Erythroblast (primary cell): ENCODE measurements around the gene NTN1.

Experiments used
- GATA1 ChIP-seq: IDR thresholded peaks from 2 replicates; pipeline ENCODE4 v1.6.1; 2011; ENCODE audit warnings: low read depth, mild to moderate bottlenecking, control low read depth, low read length, moderate library complexity
- POLR2A ChIP-seq: IDR thresholded peaks from 2 replicates; pipeline ENCODE4 v1.6.1; 2011; ENCODE audit warnings: mild to moderate bottlenecking, low read length

DNA sequence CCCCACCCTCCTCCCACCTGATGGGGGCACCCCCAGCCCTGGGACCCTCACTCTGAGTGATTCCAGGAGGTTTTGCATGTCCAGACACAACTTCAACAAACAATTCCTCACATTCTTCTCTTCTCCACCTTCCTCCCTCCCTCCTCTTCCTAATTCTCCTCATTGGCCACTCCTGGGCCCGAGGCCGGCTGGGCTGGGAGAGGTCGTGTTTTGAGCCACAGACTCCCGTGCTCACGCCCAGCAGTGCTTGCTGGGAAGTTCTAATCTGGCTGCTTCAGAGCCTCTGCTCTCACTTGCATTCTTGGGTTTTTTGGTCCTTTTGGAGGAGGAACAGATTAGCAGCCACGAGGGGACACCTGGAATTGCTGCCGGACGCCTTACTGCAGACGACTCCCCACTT lies 157.0 kb downstream of the NTN1 start:
- TF ChIP-seq POLR2A, result no peak
- TF ChIP-seq GATA1, result no peak
